Activated T-cell treated with anti-CD3 and anti-CD28 coated beads for 1 hour (primary cell): Measurements from ENCODE around the gene LAMA3.

Experiments
- DNase-seq: peaks from one replicate; pipeline ENCODE4 v3.0.0-alpha.2; 2020; ENCODE audit warnings: low read depth

The LAMA3 gene

GRCh38 chr18:23851470-23852002 lies 162.3 kb downstream of the LAMA3 start:
- no peak for DNase-seq

- DNase-seq = no peak
These were observed 163.2 kb downstream of the LAMA3 start for GRCh38 chr18:23852236-23853045.

- DNase-seq = no peak
These were observed 164.4 kb downstream of the LAMA3 start for GRCh38 chr18:23853448-23854195.

GRCh38 chr18:23855721-23856120 lies 166.5 kb downstream of the LAMA3 start:
- DNase-seq = no peak

GRCh38 chr18:23856466-23857163 lies 167.4 kb downstream of the LAMA3 start:
- DNase-seq = no peak

- no peak for DNase-seq
These were observed 167.9 kb downstream of the LAMA3 start for GRCh38 chr18:23857164-23857552.

- DNase-seq = no peak
These were observed 168.5 kb downstream of the LAMA3 start for GRCh38 chr18:23857756-23858155.

GRCh38 chr18:23859466-23860336 lies 170.4 kb downstream of the LAMA3 start:
- no peak for DNase-seq

- DNase-seq = no peak
These were observed 172.1 kb downstream of the LAMA3 start for GRCh38 chr18:23861326-23861725.

- DNase-seq = no peak
These were observed 172.7 kb downstream of the LAMA3 start for GRCh38 chr18:23861805-23862470.

GRCh38 chr18:23864624-23865023 lies 175.4 kb downstream of the LAMA3 start:
- peak; percentile 11 for DNase-seq

GRCh38 chr18:23867006-23867405 lies 177.8 kb downstream of the LAMA3 start:
- DNase-seq = no peak

GRCh38 chr18:23868136-23868785 lies 179.0 kb downstream of the LAMA3 start:
- no peak for DNase-seq

GRCh38 chr18:23870676-23871380 lies 181.6 kb downstream of the LAMA3 start:
- DNase-seq = no peak

GRCh38 chr18:23871410-23871809 lies 182.2 kb downstream of the LAMA3 start:
- peak; percentile 59 for DNase-seq

GRCh38 chr18:23872701-23873550 lies 183.7 kb downstream of the LAMA3 start:
- DNase-seq = peak; percentile 20

GRCh38 chr18:23875966-23876895 lies 187.0 kb downstream of the LAMA3 start:
- no peak for DNase-seq

- DNase-seq = no peak
These were observed 187.7 kb downstream of the LAMA3 start for GRCh38 chr18:23876921-23877320.
